ENCODE measurements around the gene MCFD2.
"Not testable (repeated sequence)": the region's sequence is repeated elsewhere in the genome, so short reads cannot be mapped to it uniquely, and the experiment has no call there.

The MCFD2 gene

GRCh38 chr2:46900381-46900780, 15.2 kb downstream of the MCFD2 start:
- no peak for DNase-seq

GRCh38 chr2:46899053-46899452, 16.6 kb downstream of the MCFD2 start:
- no peak for DNase-seq

- no peak for DNase-seq
Observed at GRCh38 chr2:46898024-46898423, 17.6 kb downstream of the MCFD2 start.

GRCh38 chr2:46893269-46893939, 22.2 kb downstream of the MCFD2 start:
- DNase-seq, result no peak

GRCh38 chr2:46891956-46892553, 23.6 kb downstream of the MCFD2 start:
- DNase-seq, result no peak

GRCh38 chr2:46888421-46888952, 27.1 kb downstream of the MCFD2 start:
- DNase-seq, result no peak

- no peak for DNase-seq
Observed at GRCh38 chr2:46887028-46887885, 28.3 kb downstream of the MCFD2 start.

GRCh38 chr2:46886268-46887027, 29.2 kb downstream of the MCFD2 start:
- no peak for DNase-seq

GRCh38 chr2:46885376-46885775, 30.2 kb downstream of the MCFD2 start:
- DNase-seq, result no peak

GRCh38 chr2:46879511-46879910, 36.1 kb downstream of the MCFD2 start:
- no peak for DNase-seq

- no peak for DNase-seq
Observed at GRCh38 chr2:46878886-46879285, 36.7 kb downstream of the MCFD2 start.

- DNase-seq, result no peak
Observed at GRCh38 chr2:46878240-46878877, 37.2 kb downstream of the MCFD2 start.

GRCh38 chr2:46877619-46878113, 37.9 kb downstream of the MCFD2 start:
- no peak for DNase-seq

GRCh38 chr2:46876741-46877384, 38.7 kb downstream of the MCFD2 start:
- DNase-seq, result peak; percentile 56

GRCh38 chr2:46875962-46876689, 39.5 kb downstream of the MCFD2 start:
- not testable (repeated sequence) for DNase-seq

GRCh38 chr2:46875226-46875899, 40.2 kb downstream of the MCFD2 start:
- no peak for DNase-seq

- no peak for DNase-seq
Observed at GRCh38 chr2:46874236-46874929, 41.2 kb downstream of the MCFD2 start.

- peak; percentile 81 for DNase-seq
Observed at GRCh38 chr2:46873604-46874068, 42.0 kb downstream of the MCFD2 start.

GRCh38 chr2:46872902-46873603, 42.6 kb downstream of the MCFD2 start:
- DNase-seq, result no peak

Data from 8988T (cell line).